ENCODE measurements around the gene SEC31B.

- TF ChIP-seq, protein P1, sequence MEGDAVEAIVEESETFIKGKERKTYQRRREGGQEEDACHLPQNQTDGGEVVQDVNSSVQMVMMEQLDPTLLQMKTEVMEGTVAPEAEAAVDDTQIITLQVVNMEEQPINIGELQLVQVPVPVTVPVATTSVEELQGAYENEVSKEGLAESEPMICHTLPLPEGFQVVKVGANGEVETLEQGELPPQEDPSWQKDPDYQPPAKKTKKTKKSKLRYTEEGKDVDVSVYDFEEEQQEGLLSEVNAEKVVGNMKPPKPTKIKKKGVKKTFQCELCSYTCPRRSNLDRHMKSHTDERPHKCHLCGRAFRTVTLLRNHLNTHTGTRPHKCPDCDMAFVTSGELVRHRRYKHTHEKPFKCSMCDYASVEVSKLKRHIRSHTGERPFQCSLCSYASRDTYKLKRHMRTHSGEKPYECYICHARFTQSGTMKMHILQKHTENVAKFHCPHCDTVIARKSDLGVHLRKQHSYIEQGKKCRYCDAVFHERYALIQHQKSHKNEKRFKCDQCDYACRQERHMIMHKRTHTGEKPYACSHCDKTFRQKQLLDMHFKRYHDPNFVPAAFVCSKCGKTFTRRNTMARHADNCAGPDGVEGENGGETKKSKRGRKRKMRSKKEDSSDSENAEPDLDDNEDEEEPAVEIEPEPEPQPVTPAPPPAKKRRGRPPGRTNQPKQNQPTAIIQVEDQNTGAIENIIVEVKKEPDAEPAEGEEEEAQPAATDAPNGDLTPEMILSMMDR (IDR thresholded peaks at IDR 0.05) = no peak
- TF ChIP-seq POLR2A (IDR thresholded peaks at IDR 0.05) = no peak
Measured at GRCh38 chr10:100524638-100525037, 5.0 kb upstream of the SEC31B start.
